Measurements from ENCODE around the gene HOXD12. TPM values are rescaled to one million over a fixed set of nuclear protein-coding genes. Genes with fewer than 3 reads are reported as not detected.

Gene HOXD12
- polyA plus RNA-seq, 5 donors: not detected

GRCh38 chr2:176105078-176105729 is 5.6 kb downstream of the HOXD12 start:
- DNase-seq: no peak

- DNase-seq: no peak
Measured at GRCh38 chr2:176105730-176106580, 6.4 kb downstream of the HOXD12 start.

- no peak for DNase-seq
Measured at GRCh38 chr2:176106581-176107539, 7.3 kb downstream of the HOXD12 start, which contains the start of gene HOXD11. Gene HOXD11 (plus strand): TSS chr2:176107280. CDS start chr2:176107356, 76 bp downstream.

GRCh38 chr2:176107731-176108181 is 8.2 kb downstream of the HOXD12 start:
- no peak for DNase-seq

- no peak for DNase-seq
Measured at GRCh38 chr2:176109192-176109901, 9.8 kb downstream of the HOXD12 start.

GRCh38 chr2:176109946-176110345 is 10.4 kb downstream of the HOXD12 start:
- DNase-seq: no peak

- DNase-seq: no peak
Measured at GRCh38 chr2:176110415-176111308, 11.1 kb downstream of the HOXD12 start.

GRCh38 chr2:176111309-176111663 is 11.7 kb downstream of the HOXD12 start:
- DNase-seq: peak in 1 of 2 donors; percentile 51

- DNase-seq: no peak
Measured at GRCh38 chr2:176111846-176112374, 12.3 kb downstream of the HOXD12 start.

- no peak for DNase-seq
Measured at GRCh38 chr2:176112375-176113302, 13.0 kb downstream of the HOXD12 start.

- DNase-seq: no peak
Measured at GRCh38 chr2:176114120-176114929, 14.7 kb downstream of the HOXD12 start.

GRCh38 chr2:176114930-176115625 is 15.5 kb downstream of the HOXD12 start:
- DNase-seq: no peak

- DNase-seq: no peak
Measured at GRCh38 chr2:176115883-176116813, 16.6 kb downstream of the HOXD12 start, which contains the start of gene HOXD10. Gene HOXD10 (plus strand): TSS chr2:176116778. CDS start chr2:176116834, 56 bp downstream.

- DNase-seq: no peak
Measured at GRCh38 chr2:176117162-176117822, 17.7 kb downstream of the HOXD12 start.

GRCh38 chr2:176117823-176118371 is 18.3 kb downstream of the HOXD12 start:
- no peak for DNase-seq
